Nephron progenitor cell (in vitro differentiated cells): Measurements from ENCODE around the gene TREX2.

Experiments used
- DNase-seq: peaks from one replicate; pipeline ENCODE4 v3.0.0; 2021
- H3K27ac Mint-ChIP-seq: 2 replicates; pipeline ENCODE4 v1.8.0; 2021; ENCODE audit warnings: mild to moderate bottlenecking, moderate library complexity, mixed read lengths
- H3K27me3 Mint-ChIP-seq: 2 replicates; pipeline ENCODE4 v1.8.0; 2021; ENCODE audit warnings: mild to moderate bottlenecking, low read depth, mixed read lengths; ENCODE audit not compliant: poor library complexity
- H3K36me3 Mint-ChIP-seq: 2 replicates; pipeline ENCODE4 v1.8.0; 2021; ENCODE audit warnings: low read depth, mixed read lengths
- H3K4me1 Mint-ChIP-seq: 2 replicates; pipeline ENCODE4 v1.8.0; 2021; ENCODE audit warnings: mixed read lengths
- H3K4me3 Mint-ChIP-seq: 2 replicates; pipeline ENCODE4 v1.8.0; 2021; ENCODE audit warnings: mild to moderate bottlenecking, moderate library complexity, mixed read lengths
- H3K9me3 Mint-ChIP-seq: 2 replicates; pipeline ENCODE4 v1.8.0; 2021; ENCODE audit warnings: mild to moderate bottlenecking, moderate library complexity, mixed read lengths
- TF ChIP-seq, protein P1 (sequence below): fragments of 200-600 bp; sonication (generic); IDR thresholded peaks from 2 replicates; pipeline ENCODE4 v1.5.0; 2021; ENCODE audit warnings: antibody characterized with exemption

TREX2 gene

DNA sequence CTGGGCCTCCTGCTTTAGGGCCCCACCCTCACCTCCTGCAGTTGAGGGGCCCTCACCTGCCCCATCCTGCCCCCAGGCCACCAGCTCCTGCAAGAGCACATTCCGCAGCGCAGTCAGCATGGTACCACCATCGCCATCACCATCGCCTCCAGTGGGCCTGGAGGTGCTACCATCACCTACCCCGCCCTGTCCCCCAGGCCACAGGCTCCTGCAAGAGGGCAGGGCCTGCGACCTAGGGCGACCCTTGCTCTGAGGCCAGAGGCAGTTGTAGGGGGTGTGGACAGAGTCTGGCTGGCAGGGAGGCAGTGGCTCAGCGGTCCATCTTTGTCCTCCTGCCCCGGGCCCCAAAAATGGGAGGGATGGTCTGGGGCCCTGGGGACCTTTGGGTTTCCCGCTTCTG lies 28.4 kb upstream of the TREX2 start:
- peaks cover 41% of the 10 kb centered on the region for H3K9me3 Mint-ChIP-seq
- H3K27me3 Mint-ChIP-seq: peaks cover 8% of the 10 kb centered on the region
- H3K27ac Mint-ChIP-seq: no peak overlapping the region
- H3K4me3 Mint-ChIP-seq: no peak overlapping the region
- no peak for DNase-seq
- H3K4me1 Mint-ChIP-seq: peaks cover 29% of the 10 kb centered on the region
- no peaks in the 10 kb centered on the region for H3K36me3 Mint-ChIP-seq
- TF ChIP-seq, protein P1, sequence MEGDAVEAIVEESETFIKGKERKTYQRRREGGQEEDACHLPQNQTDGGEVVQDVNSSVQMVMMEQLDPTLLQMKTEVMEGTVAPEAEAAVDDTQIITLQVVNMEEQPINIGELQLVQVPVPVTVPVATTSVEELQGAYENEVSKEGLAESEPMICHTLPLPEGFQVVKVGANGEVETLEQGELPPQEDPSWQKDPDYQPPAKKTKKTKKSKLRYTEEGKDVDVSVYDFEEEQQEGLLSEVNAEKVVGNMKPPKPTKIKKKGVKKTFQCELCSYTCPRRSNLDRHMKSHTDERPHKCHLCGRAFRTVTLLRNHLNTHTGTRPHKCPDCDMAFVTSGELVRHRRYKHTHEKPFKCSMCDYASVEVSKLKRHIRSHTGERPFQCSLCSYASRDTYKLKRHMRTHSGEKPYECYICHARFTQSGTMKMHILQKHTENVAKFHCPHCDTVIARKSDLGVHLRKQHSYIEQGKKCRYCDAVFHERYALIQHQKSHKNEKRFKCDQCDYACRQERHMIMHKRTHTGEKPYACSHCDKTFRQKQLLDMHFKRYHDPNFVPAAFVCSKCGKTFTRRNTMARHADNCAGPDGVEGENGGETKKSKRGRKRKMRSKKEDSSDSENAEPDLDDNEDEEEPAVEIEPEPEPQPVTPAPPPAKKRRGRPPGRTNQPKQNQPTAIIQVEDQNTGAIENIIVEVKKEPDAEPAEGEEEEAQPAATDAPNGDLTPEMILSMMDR: no peak

DNA sequence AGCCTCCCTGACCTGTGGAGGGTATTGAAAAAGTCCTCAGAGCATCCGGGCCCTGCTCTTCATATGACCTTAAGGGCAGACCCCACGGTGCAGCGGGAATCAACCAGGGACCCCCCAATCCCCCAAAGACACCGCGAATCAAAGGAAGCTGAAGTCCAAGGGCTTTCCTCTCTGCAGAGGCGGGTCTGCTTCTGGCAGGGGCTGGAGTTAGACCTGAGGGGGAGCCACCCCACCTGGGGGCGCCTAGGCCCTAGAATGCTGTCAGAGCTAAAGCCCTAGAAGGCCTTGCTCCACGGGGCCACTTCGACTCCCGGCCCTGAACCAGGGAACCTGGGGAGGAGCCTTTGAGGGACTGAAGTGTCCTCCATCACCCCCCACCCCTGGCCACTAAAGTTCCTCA lies 27.3 kb upstream of the TREX2 start:
- Mint-ChIP-seq H3K4me1 (peaks cover 29% of the 10 kb centered on the region), H3K9me3 (peaks cover 49% of the 10 kb centered on the region), H3K27ac (peak overlapping the region; percentile 54), H3K36me3 (no peaks in the 10 kb centered on the region), H3K4me3 (peak overlapping the region; percentile 34), H3K27me3 (peaks cover 8% of the 10 kb centered on the region)
- TF ChIP-seq, protein P1: no peak
- no peak for DNase-seq

DNA sequence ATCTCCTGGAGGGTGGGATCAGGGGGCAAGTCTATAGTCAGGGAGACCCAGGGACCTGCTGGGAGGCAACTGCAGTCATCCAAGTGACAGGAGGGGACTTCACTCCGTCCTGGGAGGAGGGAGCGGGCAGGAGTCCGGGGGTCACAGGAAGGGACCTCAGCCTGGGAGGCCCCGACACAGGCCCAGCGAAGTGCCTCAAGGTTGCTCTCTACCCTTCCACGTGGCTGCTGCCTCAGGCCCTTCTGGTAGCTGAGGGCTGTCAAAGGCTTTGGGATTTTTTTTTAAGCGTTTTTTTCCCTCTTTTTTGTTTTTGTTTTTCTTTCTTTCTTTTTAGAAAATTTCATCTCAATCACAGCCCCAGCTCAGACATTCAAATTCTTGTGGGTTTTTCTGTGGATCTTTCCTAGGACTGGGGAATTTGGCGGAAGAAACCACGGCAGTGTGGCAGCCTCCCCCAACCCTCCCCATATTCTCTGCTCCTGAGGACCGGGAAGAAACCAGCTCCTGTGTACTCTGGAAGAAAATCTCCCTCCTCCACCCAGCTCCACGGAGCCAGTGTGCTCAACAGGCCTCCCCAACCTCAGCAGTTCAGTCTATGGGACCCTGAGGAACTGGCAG lies 25.9 kb upstream of the TREX2 start:
- Mint-ChIP-seq H3K4me3 (no peak overlapping the region), H3K4me1 (peaks cover 20% of the 10 kb centered on the region), H3K27me3 (peaks cover 8% of the 10 kb centered on the region), H3K9me3 (peaks cover 56% of the 10 kb centered on the region), H3K27ac (no peak overlapping the region), H3K36me3 (no peaks in the 10 kb centered on the region)
- TF ChIP-seq, protein P1: no peak
- no peak for DNase-seq

DNA sequence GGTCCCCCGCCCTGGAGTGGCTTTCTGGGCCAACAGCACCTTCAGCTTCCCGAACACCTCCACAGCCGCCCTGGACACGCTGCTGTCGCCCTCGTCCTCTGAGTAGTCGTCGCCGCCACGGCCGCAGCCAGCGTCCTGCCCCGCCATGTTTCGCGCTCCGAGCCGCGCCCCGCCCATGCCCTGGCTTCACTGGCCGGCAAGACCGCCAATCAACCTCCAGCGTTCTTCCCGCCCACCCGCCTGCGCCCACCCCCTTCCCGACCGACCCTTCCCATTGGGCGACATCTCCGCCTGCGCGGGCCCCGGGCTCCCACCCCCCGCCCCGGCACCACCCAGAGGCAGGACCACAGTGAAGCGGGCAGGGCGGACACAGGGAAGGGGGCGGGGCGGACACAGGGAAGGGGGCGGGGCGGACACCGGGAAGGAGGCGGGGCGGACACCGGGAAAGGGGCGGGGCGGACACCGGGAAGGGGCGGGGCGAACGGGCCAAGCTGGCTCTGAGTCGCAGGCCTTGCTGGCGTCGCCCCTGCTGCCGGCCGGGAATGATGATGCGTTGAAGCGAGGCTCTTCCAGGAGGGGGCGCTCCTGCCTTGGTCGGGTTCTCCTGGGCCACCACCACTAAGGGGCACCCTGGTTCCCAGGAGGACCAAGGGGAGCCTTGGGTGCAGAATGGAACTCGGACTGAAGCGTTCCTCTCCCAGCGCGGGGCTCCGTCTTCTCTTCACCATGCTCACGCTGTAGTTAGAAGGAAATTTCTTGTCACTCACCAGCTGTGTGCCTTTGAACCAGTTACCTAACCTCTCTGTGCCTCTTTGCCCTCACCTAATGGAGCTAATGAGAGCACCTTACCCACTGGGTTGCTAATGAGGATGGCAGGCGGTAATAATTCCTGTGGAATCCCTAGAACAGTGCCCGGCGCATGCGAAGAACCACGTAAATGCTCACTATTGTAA lies 24.8 kb upstream of the TREX2 start, which contains the start of gene HAUS7:
Gene HAUS7 (minus strand): TSS at position 166 of the 953 bp plus-strand sequence. CDS start 19 bp downstream, at position 147.
- TF ChIP-seq, protein P1: peak; percentile 49
- peak; percentile 89 for DNase-seq
- Mint-ChIP-seq H3K9me3 (peaks cover 57% of the 10 kb centered on the region), H3K4me1 (peaks cover 14% of the 10 kb centered on the region), H3K27me3 (peaks cover 8% of the 10 kb centered on the region), H3K36me3 (no peaks in the 10 kb centered on the region), H3K4me3 (peak within 1 kb of the TSS; percentile 83), H3K27ac (no peak within 1 kb of the TSS)

DNA sequence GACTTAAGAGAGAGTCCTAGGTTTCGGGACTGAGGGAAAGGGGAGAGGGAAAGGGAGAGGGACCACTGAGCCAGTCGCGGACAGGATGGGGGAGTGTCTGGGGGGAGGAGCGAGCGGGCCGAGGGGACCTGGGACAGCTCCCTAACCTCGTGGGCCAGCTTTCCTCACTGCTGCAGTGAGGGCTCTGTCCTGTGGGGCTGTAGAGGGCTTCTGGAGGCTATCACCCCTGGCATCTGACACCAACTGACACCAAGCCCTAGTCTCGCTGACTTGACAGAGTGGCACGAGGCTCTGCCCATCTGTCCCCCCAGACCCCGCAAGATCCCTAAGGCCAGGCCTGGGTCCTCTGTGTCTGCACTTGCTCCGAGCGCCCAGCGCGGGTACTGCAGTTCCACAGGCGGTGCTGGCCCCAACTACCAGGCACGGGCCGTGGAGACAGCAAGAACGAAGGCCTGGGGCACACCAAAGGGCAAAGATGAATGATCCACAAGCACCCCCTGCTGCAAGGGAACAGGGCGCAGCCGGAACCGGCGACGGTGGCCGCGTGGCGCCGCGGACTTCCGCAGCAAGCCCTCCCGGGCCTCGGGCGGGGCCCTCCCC lies 24.1 kb upstream of the TREX2 start:
- H3K4me3 Mint-ChIP-seq: peak overlapping the region; percentile 83
- H3K27ac Mint-ChIP-seq: no peak overlapping the region
- TF ChIP-seq, protein P1: no peak
- H3K36me3 Mint-ChIP-seq: no peaks in the 10 kb centered on the region
- peaks cover 8% of the 10 kb centered on the region for H3K27me3 Mint-ChIP-seq
- peak; percentile 50 for DNase-seq
- H3K4me1 Mint-ChIP-seq: peaks cover 14% of the 10 kb centered on the region
- H3K9me3 Mint-ChIP-seq: peaks cover 56% of the 10 kb centered on the region
